Kidney epithelial cell (primary cell): ENCODE measurements around the gene CTRB1. TPM values are rescaled to one million over a fixed set of nuclear protein-coding genes. Genes with fewer than 3 reads are reported as not detected.

Experiments used
- DNase-seq: peaks from one replicate; pipeline ENCODE4 v3.0.0-alpha.2; 2010; ENCODE audit warnings: low read depth
- H3K27me3 ChIP-seq: 2 replicates; pipeline ENCODE4 v1.6.0; 2011; ENCODE audit warnings: low read length; ENCODE audit not compliant: control insufficient read depth, insufficient read depth
- H3K36me3 ChIP-seq: 2 replicates; pipeline ENCODE4 v1.5.1; 2011; ENCODE audit warnings: low read length; ENCODE audit not compliant: control insufficient read depth, insufficient read depth
- H3K4me3 ChIP-seq: 2 replicates; pipeline ENCODE4 v1.5.1; 2011; ENCODE audit warnings: low read depth, mild to moderate bottlenecking, control low read depth, low read length
- total RNA-seq: library from RNA; depleted of rRNA; stranded (reverse); fragments of >200 nt; gene quantifications from 2 replicates; pipeline ENCODE4 v1.2.3, GENCODE V29; 2015
- TF ChIP-seq, protein P1 (sequence below): IDR thresholded peaks from 2 replicates; pipeline ENCODE4 v1.5.1; 2011; ENCODE audit warnings: mild to moderate bottlenecking, moderate library complexity, low read length, control low read depth, inconsistent platforms; ENCODE audit not compliant: insufficient read depth, poor library complexity, severe bottlenecking

CTRB1 gene
- total RNA-seq, 1 donor from 2014 or later, result not detected

DNA sequence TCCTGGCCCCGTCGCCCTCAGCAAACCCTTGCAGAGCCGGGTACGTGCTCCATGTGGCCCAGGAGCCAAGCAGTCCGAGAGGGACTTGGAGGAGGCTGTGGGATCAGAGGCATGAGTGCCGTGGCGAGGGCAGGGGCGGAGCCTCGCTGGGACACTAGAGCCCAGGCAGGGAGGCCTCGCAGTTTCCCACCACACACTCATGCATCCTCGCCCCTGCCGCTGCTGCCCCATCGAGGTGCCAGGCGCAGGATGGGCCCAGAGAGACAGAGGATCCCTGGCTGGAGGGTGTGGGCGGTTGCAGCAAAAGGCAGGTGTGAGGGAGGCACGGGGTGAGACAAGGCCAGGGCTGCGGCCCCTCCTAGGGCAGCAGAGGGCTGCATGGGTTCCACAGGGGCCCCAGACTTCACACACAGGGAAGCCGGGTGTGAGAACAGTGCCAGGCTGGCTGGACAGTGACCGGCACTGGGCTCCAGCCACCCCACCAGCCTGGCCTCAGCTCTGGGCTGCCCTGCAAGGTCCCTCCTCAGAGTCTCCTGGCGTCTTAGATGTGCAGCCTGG lies 25.0 kb downstream of the CTRB1 start:
- no peaks in the 10 kb centered on the region for H3K36me3 ChIP-seq

DNA sequence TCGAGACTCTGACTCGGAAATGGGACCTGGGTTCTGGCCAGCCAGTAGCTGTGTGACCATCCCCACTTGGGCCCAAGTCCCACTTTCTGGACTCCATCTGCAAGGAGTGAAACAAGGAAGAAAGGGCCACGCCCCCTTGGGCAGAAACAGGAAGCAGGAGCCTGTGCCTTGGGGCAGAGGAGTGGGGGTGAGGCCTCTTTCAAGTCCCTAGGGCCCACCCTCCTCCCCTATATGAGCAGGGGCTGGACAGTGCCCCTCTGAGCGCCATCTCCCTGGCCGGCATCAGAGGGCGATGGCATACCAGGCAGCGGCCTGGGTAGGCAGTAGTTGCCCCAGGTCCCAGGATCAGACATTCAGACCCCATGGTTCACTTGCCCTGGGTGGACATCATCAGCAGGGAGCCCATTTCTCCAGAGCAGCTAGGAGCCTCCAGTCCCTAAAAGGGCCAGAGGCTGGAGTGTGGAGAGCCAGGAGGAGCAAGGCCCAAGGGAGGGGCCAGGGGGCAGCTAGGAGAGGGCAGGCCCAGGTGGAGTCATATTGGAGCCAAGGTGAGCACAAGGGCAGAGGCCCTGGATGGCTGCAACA lies 25.5 kb downstream of the CTRB1 start:
- Histone ChIP-seq H3K27me3 (no peaks in the 10 kb centered on the region), H3K4me3 (no peak overlapping the region), H3K36me3 (no peaks in the 10 kb centered on the region)
- TF ChIP-seq, protein P1, sequence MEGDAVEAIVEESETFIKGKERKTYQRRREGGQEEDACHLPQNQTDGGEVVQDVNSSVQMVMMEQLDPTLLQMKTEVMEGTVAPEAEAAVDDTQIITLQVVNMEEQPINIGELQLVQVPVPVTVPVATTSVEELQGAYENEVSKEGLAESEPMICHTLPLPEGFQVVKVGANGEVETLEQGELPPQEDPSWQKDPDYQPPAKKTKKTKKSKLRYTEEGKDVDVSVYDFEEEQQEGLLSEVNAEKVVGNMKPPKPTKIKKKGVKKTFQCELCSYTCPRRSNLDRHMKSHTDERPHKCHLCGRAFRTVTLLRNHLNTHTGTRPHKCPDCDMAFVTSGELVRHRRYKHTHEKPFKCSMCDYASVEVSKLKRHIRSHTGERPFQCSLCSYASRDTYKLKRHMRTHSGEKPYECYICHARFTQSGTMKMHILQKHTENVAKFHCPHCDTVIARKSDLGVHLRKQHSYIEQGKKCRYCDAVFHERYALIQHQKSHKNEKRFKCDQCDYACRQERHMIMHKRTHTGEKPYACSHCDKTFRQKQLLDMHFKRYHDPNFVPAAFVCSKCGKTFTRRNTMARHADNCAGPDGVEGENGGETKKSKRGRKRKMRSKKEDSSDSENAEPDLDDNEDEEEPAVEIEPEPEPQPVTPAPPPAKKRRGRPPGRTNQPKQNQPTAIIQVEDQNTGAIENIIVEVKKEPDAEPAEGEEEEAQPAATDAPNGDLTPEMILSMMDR, result no peak
- no peak for DNase-seq

More for the DNA sequence above, 25.0 kb downstream of the CTRB1 start:
- TF ChIP-seq, protein P1, result no peak
- no peak for DNase-seq
- no peak overlapping the region for H3K4me3 ChIP-seq
- H3K27me3 ChIP-seq, result no peaks in the 10 kb centered on the region

DNA sequence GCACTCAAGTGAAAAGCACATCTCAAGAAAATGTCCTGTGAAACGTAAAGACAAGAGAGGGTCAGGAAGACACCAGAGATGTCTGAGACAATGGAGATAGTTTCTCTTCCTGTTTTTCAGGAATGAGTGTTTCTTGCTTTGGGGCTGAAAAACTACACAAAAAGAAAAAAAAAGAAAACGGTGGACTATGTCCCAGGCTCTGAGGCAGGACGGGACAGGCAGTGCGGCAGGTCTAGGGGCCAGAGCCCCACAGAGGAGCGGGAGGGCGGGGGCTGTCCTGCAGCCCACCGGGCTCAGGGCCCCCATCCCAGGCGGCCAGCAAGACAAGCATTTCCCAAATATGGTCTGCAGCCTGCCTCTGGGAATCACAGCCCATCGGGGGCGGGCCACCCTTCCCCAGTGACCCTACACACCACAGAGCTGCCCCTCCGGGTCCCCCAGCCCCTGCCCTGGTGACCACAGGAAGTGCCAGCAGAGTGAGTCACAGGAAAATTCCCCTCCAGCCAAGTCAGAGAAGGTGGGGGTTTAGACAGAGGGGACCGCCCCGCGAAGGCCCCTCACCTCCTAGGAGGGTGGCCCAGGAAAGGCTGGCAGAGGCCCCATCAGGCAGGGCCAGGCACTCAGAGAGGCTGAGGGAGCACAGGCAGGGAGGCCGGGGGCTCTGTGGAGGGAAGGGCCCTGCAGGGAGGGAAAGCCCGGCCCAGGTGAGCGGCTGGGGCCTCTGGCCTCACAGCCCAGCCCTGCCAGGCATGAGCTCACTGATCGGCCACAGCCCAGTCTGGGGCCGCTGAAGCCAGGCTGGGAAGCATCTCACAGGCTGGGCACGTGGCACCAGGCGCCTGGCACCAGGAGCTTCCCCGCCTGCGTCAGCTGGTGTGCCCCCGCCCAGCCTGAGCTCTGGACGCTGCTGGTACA lies 26.3 kb downstream of the CTRB1 start:
- TF ChIP-seq, protein P1, result no peak
- peak; percentile 96 for DNase-seq
- Histone ChIP-seq H3K36me3 (no peaks in the 10 kb centered on the region), H3K4me3 (no peak overlapping the region), H3K27me3 (no peaks in the 10 kb centered on the region)

DNA sequence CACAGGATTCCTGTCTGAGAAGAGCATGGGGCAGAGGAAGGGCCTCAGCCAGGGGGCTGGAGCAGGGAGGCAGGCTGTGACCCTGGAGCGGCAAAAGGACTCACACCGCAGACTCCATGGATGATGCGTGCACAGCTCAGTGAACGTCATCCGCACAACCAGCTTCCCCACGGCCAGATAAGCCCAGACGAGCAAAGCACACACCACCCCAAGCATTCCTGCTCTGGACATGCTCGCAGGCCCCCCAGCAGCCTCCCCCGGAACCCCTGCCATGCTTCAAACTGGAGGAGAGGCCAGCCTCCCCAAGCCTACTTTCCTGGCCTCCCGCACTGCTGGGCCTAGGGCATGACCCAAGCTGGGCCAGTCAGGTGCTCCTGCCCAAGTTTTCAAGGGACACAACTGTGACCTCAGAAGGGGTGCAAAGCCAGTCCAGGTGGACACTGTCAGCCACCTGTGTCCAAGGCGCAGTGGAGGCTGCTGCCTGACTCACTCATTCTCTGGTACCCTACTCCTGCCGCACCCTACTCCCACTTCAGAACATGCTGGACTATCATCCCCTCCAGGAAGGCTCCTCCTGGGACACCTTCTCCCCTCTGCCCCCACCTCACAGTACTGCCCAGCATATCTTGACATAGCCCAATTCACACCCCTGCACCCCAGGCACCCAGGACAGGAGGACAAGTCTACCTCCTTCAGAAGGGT lies 27.9 kb downstream of the CTRB1 start:
- Histone ChIP-seq H3K4me3 (no peak overlapping the region), H3K36me3 (no peaks in the 10 kb centered on the region), H3K27me3 (no peaks in the 10 kb centered on the region)
- TF ChIP-seq, protein P1, result no peak
- no peak for DNase-seq

DNA sequence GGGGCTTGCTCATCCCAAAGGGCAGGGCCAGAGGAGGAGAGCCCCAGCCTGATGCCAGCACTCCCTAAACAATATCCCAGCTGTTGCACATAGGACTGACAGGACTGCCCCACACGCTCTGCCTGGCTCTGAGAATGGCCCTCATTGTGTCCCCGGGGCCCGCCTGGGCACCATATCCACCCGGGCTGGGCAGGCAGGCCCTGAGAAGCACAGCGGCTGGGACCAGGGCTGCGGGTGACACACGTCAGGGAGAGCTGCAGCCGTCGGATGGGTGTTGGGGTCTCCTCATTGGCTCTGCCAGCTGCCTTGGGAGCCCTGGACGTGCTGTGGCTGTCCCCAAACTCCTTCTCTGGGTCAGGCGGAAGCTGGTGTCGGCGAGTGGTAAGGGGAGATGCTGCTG lies 28.5 kb downstream of the CTRB1 start:
- Histone ChIP-seq H3K27me3 (no peaks in the 10 kb centered on the region), H3K4me3 (no peak overlapping the region), H3K36me3 (no peaks in the 10 kb centered on the region)
- TF ChIP-seq, protein P1, result no peak
- no peak for DNase-seq
